Stimulated activated CD4-positive, alpha-beta T cell treated with anti-CD3 and anti-CD28 coated beads, Interleukin-4, amount 100 ng/mL, for 4 hours (primary cell): Measurements from ENCODE around the gene SPATA7.
A peak's percentile ranks its signal among the peaks of the same experiment; 100 is the strongest.
"Not testable (repeated sequence)": the region's sequence is repeated elsewhere in the genome, so short reads cannot be mapped to it uniquely, and the experiment has no call there.

ENCODE experiments used
- DNase-seq, 2 experiments: peaks; one replicate each; pipeline ENCODE4 v3.0.0-alpha.2; 2020

SPATA7 gene, protein sequence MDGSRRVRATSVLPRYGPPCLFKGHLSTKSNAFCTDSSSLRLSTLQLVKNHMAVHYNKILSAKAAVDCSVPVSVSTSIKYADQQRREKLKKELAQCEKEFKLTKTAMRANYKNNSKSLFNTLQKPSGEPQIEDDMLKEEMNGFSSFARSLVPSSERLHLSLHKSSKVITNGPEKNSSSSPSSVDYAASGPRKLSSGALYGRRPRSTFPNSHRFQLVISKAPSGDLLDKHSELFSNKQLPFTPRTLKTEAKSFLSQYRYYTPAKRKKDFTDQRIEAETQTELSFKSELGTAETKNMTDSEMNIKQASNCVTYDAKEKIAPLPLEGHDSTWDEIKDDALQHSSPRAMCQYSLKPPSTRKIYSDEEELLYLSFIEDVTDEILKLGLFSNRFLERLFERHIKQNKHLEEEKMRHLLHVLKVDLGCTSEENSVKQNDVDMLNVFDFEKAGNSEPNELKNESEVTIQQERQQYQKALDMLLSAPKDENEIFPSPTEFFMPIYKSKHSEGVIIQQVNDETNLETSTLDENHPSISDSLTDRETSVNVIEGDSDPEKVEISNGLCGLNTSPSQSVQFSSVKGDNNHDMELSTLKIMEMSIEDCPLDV

DNA sequence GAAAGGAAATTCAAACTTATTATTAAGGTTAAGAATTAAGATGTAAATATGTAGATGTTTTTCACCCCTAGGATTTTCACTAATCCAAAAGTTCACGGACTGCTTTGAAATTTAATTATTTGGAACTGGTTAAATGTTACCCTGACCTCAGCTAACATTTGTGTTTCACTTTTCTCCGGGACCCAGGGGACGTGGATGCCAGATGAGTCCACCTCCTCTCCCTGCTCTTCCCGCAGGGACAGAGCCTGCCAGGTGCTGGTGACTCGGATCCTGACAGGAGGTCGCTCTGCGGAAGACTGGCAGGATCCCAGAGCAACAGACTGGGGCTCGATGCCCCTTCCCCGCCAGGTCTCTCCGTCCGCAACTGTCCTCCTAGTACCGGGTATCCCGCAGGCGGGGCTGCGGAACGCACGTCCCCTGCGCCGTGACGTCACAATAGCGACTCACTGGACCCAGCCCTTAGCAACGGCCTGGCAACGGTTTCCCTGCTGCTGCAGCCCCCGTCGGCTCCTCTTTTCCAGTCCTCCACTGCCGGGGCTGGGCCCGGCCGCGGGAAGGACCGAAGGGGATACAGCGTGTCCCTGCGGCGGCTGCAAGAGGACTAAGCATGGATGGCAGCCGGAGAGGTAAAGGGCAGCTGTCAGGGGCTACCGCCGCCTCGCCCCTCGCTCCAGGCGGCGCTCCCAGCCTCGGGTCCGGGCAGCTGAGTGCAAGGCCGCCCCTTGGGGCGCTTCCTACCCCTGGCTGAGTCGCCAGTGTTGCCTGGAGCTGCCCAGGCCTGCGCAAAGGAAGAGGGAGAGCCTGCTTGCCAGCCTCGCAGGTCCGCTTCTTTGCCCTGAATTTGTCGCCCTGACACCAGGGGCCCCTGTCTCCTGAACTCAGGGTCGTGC, at the start of gene SPATA7:
TSS of gene SPATA7 (plus strand) at position 446 of the 890 bp plus-strand sequence. CDS start at position 608, 162 bp downstream.
- DNase-seq: peak; percentile 80 to 81

- no peak for DNase-seq
These were observed 45.1 kb upstream of the SPATA7 start for GRCh38 chr14:88340357-88340756.

- DNase-seq: no peak
These were observed 42.5 kb upstream of the SPATA7 start for GRCh38 chr14:88342980-88343379.

- no peak for DNase-seq
These were observed 39.3 kb upstream of the SPATA7 start for GRCh38 chr14:88346048-88346639.

GRCh38 chr14:88348546-88348945, 36.9 kb upstream of the SPATA7 start:
- DNase-seq: no peak

DNA sequence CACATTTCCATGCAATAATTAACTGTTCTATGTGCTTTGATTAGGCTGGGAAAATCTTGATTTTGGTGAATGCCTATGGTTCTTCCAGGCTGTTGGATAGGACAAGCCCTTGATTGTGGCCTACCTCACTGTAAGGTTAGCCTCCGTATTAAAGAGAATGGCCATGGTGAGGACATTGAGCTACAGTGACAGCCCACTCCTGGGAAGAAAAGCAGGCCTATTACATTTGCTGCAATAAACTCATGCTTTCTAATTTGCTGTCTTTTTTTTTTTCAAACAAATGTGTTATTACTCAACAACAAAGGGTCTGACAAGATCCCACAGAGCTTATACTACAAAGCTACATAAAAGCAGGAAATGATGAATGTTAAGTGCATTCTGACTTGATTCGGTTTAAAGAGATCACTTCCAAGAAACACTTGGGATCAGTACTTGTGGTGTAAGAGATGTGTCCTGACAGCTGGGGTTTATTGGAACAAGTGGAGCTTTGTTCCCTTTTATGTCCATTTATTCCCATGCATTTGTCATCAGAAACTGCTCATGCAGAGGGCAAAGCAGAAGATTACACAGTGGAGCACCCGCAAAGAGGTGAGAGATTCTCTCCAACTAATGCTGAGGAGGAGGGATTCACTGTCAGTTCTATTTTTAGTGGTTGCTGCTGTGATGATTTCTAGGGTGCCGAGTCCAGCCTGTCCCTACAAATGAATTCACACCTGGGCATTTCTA, 33.3 kb upstream of the SPATA7 start:
- no peak for DNase-seq

DNA sequence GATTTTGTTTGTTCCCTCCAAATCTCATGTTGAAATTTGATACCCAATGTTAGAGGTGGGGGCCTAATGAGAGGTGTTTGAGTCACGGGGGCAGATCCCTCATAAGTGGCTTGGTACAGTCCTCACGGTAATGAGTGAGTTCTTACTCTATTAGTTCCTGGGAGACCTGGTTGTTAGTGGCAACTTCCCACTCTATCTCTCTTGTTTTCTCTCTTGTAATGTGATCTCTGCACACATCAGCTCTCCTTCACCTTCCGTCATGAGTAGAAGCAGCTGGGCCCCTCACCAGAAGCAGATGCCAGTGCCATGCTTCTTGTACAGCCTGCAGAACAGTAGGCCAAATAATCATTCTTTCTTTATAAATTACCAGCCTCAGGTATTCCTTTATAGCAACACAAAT, 32.8 kb upstream of the SPATA7 start:
- DNase-seq: no peak

DNA sequence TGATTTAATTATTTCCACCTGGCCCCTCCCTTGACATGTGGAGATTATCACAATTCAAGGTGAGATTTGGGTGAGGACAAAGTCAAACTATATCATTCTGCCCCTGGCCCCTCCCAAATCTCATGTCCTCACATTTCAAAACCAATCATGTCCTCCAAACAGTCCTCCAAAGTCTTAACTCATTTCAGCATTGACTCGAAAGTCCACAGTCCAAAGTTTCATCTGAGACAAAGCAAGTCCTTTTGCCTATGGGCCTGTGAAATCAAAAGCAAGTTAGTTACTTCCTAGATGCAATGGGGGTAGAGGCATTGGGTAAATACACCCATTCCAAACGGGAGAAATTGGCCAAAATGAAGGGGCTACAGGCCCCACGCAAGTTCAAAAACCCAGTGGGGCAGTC, 31.1 kb upstream of the SPATA7 start:
- DNase-seq: no peak

DNA sequence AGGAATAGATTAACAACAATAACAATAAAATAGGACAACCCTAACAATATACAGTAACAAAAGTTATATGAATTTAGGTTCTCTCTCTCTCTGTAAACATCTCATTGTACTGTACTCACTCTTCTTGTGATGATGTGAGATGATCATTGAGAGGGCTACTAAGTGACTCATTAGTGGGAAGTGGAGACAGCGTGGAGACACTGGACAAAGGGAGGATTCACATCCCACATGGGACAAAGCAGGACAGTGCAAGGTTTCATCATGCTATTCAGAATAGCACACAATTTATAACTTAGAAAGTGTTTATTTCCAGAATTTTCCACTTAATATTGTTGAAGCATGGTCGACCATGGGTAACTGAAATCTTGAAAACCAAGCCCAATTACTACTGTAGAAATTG, 26.0 kb upstream of the SPATA7 start:
- DNase-seq: no peak

DNA sequence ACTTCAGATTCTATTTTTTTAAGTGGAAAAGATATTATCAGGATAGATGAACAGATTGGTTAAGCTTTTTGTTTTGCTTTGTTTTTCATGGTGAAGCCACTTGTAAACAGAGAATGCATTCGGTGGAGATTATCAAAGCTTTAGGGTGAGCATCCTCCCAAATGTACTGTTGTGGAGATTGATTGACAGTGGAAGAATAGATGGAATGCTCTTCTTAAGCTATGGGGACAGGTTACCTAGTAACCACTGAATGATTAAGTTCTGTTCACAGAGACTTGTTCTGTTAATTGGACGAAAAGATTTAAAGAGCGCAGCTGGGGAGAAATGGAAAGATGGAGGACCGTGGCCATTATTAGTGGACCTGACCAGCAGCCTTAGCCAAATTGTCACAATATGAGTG, 21.8 kb upstream of the SPATA7 start:
- DNase-seq: no peak

DNA sequence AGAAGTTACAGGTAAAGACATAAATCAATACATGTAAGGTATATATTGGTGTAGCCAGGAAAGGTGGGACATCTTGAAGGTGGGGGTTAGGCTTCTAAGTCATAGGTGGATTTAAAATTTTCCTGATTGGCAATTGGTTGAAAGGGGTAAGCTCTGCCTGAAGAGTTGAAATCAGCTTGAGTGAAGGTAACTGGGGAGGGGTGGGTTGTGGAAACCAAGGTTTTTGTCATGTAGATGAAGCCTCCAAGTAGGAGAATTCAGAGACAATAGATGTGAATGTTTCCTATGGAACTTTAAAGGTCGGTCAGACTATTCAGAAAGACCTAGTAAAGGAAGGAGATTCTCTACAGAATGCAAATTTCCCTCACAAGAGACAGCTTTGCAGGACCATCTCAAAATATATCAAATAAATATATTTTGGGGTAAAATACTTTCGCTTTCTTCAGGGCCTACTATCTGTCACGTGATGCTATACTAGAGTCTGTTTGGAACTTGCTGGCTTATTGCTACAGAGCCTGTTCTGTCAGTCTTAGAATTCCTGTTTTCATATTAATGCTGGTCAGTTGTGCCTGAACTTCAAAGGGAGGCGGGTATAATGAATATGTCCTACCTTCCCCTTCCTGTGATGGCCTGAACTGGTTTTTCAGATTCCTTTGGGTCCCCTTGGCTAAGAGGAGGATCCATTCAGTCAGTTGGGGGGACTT, 20.6 kb upstream of the SPATA7 start:
- no peak for DNase-seq

GRCh38 chr14:88369496-88369895, 16.0 kb upstream of the SPATA7 start:
- DNase-seq: no peak

DNA sequence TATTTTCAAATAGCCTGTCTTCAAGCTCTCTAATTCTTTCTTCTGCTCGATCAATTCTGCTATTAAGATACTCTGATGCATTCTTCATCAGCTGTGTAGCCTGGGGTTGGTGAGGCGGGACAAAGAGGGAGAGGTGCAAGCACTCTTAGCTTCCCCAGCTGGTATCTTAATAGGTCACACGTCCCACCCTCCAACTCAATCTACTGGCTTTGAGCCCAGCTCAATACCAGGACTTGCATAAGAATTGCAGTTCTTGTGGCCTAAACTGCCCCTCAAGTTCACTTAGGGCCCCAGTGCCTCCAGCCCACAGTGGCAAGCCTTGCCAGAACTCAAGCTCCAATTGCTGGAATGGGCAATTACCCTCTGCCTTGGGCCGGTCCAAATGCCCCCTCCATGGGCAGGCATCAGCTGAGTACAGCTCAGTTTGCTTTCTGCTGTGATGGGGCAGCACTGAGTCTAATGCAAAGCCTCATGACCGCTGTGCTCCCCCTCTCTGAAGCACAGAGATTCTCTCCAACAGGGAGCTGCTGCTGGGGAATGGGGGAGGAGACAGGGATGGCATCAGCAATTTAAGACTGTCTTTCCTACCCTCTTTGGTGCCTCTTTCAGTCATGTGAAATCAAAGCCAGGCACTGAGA, 5.6 kb upstream of the SPATA7 start:
- no peak for DNase-seq

DNA sequence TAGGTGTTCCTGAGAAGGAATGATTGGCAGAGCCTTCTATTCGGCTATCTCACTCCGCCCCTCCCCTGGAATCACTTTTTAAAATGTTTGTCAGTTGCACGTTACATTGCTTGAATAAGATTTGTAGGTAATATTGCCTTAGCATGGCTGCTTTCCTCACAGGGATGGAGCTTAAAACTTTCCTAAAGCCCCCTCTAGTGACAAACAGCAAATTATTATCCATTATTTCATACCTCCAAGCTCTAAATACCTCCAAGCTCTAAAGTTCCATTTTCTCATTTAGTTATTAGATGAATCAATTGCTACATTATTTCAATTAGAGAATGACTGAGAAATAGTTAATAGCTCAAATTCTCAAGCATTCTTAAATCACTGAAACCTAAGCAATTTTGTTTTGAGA, 5.1 kb upstream of the SPATA7 start:
- DNase-seq: no peak

DNA sequence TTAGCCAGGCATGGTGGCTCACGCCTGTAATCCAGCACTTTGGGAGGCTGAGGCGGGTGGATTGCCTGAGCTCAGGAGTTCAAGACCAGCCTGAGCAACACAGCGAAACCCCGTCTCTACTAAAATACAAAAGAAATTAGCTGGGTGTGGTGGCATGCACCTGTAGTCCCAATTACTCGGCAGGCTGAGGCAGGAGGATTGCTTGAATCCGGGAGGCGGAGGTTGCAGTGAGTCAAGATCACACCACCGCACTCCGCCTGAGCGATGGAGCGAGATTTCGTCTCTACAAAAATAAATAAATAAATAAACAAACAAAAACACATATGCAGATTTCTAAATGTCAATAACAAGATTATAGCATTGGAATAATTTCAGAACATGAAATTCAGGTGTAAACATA, 3.8 kb upstream of the SPATA7 start:
- not testable (repeated sequence) for DNase-seq

GRCh38 chr14:88384718-88385117, 739 bp upstream of the SPATA7 start:
- DNase-seq: no peak

DNA sequence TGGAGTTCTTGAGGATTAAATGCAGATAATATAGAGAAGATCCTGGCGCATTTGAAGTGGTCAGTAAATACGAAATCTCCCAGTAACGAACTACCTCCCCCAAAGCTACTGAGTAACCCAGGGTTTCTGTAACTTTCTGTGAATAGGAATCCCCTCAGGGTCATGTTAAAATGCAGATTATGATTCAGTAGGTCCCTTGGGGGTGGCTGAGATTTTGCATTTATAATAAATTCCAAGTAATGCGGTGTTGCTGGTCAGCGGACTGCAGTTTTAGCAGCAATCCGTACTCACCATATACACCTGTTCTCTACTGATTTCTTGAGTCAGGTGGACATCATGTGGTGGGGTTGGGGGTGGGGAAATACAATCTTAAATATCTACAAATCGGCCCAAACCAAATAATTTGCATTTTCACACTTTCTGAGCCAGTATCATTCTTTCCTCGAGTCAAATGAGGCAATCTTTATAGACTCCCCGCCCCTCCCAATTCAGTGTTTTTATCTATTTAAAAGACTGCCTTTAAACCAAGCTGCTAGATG, 868 bp downstream of the SPATA7 start:
- no peak for DNase-seq

GRCh38 chr14:88388741-88389282, 3.4 kb downstream of the SPATA7 start:
- no peak for DNase-seq

GRCh38 chr14:88392609-88393008, 7.2 kb downstream of the SPATA7 start:
- DNase-seq: no peak

DNA sequence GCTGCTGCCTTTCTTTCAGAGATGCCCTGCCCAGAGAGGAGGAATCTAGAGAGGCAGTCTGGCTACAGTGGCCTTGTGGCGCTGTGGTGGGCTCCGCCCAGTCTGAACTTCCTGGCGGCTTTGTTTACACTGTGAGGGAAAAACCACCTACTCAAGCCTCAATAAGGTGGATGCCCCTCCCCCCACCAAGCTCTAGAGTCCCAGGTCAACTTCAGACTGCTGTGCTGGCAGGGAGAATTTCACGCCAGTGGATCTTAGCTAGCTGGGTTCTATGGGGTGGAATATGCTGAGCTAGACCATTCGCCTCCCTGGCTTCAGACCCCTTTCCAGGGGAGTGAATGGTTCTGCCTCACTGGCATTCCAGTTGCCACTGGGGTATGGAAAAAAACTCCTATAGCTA, 25.6 kb downstream of the SPATA7 start:
- DNase-seq: no peak

- no peak for DNase-seq
These were observed 32.1 kb downstream of the SPATA7 start for GRCh38 chr14:88417594-88417993.
